Uterus (tissue), 4 donors: ENCODE results near the gene TMEM63B. TPM values are rescaled to one million over a fixed set of nuclear protein-coding genes. Genes with fewer than 3 reads are reported as not detected.
"Not testable (repeated sequence)": the region's sequence is repeated elsewhere in the genome, so short reads cannot be mapped to it uniquely, and the experiment has no call there.

Experiments used
- DNase-seq, 2 donors: peaks; one replicate each; pipeline ENCODE4 v3.0.0-alpha.2; 2019 to 2020
- H3K27ac ChIP-seq, 2 donors: fragments of 200-600 bp; sonication (generic); 1 replicate in 1 of 2; 2 replicates in 1 of 2; pipeline ENCODE4 v1.5.1; 2016 to 2018
- H3K27me3 ChIP-seq, 2 donors: fragments of 200-600 bp; sonication (generic); one replicate each; pipeline ENCODE4 v1.5.1; 2018 to 2019; ENCODE audit warnings: control low read depth in 1 of 2
- H3K36me3 ChIP-seq, 2 donors: fragments of 200-600 bp; sonication (generic); one replicate each; pipeline ENCODE4 v1.5.1; 2019; ENCODE audit warnings: control low read depth in 1 of 2
- H3K4me1 ChIP-seq, 2 donors: fragments of 200-600 bp; sonication (generic); one replicate each; pipeline ENCODE4 v1.5.1; 2018 to 2019; ENCODE audit warnings: control low read depth in 1 of 2
- H3K4me3 ChIP-seq, 2 donors: fragments of 200-600 bp; sonication (generic); 1 replicate in 1 of 2; 2 replicates in 1 of 2; pipeline ENCODE4 v1.5.1; 2018 to 2019; ENCODE audit warnings: mild to moderate bottlenecking in 1 of 2
- H3K9me3 ChIP-seq, 2 donors: fragments of 200-600 bp; sonication (generic); one replicate each; pipeline ENCODE4 v1.5.1; 2019; ENCODE audit warnings: control low read depth in 1 of 2
- POLR2A ChIP-seq, 2 donors: fragments of 450-650 bp; IDR thresholded peaks; one replicate each; pipeline ENCODE4 v1.6.1; 2016; ENCODE audit warnings: antibody characterized with exemption in 2 of 2, mild to moderate bottlenecking in 1 of 2, moderate library complexity in 1 of 2
- intact Hi-C: fragments of 100-400 bp; cut with DNase I; formaldehyde crosslinking; loops from one replicate; pipeline ENCODE4 v1.15.1; 2023; ENCODE audit warnings: low total_unique reads
- total RNA-seq, 4 donors: library from RNA; depleted of rRNA in 3 of 4; stranded (reverse); fragments of >200 nt in 3 of 4; gene quantifications; one replicate each; pipeline versions ENCODE4 v1.1.0 to v1.2.4, GENCODE V29; 2014 to 2023
- TF ChIP-seq, protein P1 (sequence below), 4 experiments: fragments of 200-600 bp in 2 of 4; fragments of 450-650 bp in 2 of 4; sonication (generic) in 2 of 4; IDR thresholded peaks; one replicate each; pipeline ENCODE4 v1.5.1; 2016 to 2019; ENCODE audit warnings: antibody characterized with exemption in 4 of 4, mild to moderate bottlenecking in 2 of 4, moderate library complexity in 1 of 4
- donor health status: DM: yes; HTN: yes; CAD: no.

Gene TMEM63B
- total RNA-seq, 4 donors from 2014 or later = 0.77 to 24.9 (median 15.4) TPM

DNA sequence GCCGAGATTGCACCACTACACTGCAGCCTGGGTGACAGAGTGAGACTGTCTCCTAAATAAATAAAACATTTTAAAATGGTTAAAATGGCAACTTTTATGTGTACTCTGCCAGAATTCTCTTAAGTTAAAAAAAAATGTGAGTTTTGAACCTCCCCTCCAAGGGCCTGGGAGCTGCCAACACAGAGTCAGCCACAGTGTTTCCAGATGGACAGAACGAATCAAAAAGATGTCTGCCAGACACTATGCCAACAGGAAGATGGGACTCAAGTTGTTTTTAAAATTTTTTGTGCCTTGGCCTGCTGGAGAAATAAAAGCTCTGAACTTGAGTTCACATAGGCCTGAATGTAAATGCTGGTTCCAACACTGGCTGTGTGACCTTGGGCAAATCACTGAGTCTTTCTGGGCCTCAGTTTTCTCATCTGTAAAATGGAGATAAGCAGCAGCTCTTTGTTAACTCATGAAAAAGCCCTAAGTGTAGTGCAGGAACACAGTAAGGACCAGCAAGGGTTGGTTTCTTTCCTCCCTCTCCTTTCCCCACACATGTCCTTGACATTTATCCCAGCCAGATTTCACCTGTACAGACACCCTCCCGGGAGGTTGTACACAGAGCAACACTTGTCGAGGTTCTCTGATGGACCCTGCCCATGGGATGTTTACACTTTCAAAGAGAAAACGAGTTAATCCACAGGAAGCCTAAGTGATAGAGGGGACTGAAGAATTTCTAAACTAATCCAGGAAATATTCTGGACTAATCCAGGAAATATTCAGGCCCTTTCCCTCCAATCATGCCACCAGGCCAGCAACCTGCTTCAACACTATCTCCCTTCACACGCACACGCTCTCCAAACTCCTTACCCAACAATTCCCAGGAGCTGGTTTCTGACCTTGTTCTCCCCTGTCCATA lies 35.1 kb upstream of the TMEM63B start:
- no peak for DNase-seq
- H3K9me3 ChIP-seq = no peaks in the 10 kb centered on the region
- TF ChIP-seq POLR2A (IDR thresholded peaks at IDR 0.05) = no peak
- TF ChIP-seq, protein P1, sequence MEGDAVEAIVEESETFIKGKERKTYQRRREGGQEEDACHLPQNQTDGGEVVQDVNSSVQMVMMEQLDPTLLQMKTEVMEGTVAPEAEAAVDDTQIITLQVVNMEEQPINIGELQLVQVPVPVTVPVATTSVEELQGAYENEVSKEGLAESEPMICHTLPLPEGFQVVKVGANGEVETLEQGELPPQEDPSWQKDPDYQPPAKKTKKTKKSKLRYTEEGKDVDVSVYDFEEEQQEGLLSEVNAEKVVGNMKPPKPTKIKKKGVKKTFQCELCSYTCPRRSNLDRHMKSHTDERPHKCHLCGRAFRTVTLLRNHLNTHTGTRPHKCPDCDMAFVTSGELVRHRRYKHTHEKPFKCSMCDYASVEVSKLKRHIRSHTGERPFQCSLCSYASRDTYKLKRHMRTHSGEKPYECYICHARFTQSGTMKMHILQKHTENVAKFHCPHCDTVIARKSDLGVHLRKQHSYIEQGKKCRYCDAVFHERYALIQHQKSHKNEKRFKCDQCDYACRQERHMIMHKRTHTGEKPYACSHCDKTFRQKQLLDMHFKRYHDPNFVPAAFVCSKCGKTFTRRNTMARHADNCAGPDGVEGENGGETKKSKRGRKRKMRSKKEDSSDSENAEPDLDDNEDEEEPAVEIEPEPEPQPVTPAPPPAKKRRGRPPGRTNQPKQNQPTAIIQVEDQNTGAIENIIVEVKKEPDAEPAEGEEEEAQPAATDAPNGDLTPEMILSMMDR (IDR thresholded peaks at IDR 0.05) = no peak
- H3K4me3 ChIP-seq = no peak overlapping the region
- intact Hi-C loops = no loop called here
- H3K36me3 ChIP-seq = no peaks in the 10 kb centered on the region
- H3K27me3 ChIP-seq = no peaks in the 10 kb centered on the region
- H3K27ac ChIP-seq = no peak overlapping the region
- H3K4me1 ChIP-seq = no peaks in the 10 kb centered on the region

DNA sequence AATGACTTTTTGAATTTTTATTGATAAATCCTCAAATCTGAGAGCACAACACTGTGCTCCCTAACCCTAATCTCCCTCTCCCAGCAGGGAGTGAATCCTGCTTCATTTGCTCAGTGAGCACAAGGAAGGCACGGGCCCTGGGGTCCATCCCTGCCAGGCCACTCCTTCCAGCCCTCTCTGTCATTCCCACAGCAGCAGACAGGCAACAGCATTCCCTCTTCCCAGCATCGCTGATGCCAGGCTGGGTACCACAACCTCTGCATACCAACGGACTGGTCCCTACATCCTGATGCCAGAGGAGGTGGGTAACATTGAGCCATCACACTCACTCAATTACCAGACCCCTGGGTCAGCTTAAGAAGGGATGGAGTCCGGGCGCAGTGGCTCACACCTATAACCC lies 34.3 kb upstream of the TMEM63B start:
- H3K27ac ChIP-seq = no peak overlapping the region
- intact Hi-C loops = no loop called here
- H3K27me3 ChIP-seq = no peaks in the 10 kb centered on the region
- no peak for TF ChIP-seq POLR2A (IDR thresholded peaks at IDR 0.05)
- TF ChIP-seq, protein P1 (IDR thresholded peaks at IDR 0.05) = no peak
- H3K4me1 ChIP-seq = no peaks in the 10 kb centered on the region
- no peak overlapping the region for H3K4me3 ChIP-seq
- no peaks in the 10 kb centered on the region for H3K36me3 ChIP-seq
- H3K9me3 ChIP-seq = no peaks in the 10 kb centered on the region
- DNase-seq = no peak

DNA sequence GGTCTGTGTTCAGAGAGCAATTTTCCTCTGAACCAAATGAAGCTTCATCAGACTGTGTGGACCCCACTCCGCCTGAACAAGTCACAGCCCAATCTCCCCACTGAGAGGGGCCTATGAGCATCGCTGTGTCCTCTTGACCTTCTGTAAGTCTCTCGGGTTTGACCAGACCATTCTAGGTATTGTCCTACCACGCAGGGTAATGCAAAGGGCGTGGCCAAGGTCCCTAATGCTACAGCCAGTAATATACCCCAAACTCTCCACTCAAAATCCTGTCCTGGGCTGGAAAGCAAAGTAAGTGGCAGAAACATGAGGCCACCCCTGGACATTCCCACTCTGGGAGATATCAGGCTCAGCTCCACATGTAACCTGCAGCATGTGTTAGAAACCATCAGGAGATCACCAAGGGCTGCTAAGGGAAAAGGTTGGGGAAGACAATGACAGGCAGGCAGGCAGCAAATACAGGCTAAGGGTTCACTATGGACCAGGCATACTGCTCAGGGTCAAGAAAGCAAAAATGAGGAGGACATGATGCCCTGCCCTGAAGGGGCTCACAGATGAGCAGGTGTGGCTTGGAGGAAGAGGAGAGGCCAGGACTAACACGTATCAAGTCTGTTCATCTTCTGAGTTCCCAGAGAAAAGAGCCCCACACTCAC lies 33.5 kb upstream of the TMEM63B start:
- TF ChIP-seq, protein P1 (IDR thresholded peaks at IDR 0.05) = no peak
- TF ChIP-seq POLR2A (IDR thresholded peaks at IDR 0.05) = no peak
- H3K27ac ChIP-seq = no peak overlapping the region
- no peak overlapping the region for H3K4me3 ChIP-seq
- H3K9me3 ChIP-seq = no peaks in the 10 kb centered on the region
- no peak for DNase-seq
- intact Hi-C loops = no loop called here
- H3K36me3 ChIP-seq = no peaks in the 10 kb centered on the region
- H3K4me1 ChIP-seq = no peaks in the 10 kb centered on the region
- no peaks in the 10 kb centered on the region for H3K27me3 ChIP-seq

DNA sequence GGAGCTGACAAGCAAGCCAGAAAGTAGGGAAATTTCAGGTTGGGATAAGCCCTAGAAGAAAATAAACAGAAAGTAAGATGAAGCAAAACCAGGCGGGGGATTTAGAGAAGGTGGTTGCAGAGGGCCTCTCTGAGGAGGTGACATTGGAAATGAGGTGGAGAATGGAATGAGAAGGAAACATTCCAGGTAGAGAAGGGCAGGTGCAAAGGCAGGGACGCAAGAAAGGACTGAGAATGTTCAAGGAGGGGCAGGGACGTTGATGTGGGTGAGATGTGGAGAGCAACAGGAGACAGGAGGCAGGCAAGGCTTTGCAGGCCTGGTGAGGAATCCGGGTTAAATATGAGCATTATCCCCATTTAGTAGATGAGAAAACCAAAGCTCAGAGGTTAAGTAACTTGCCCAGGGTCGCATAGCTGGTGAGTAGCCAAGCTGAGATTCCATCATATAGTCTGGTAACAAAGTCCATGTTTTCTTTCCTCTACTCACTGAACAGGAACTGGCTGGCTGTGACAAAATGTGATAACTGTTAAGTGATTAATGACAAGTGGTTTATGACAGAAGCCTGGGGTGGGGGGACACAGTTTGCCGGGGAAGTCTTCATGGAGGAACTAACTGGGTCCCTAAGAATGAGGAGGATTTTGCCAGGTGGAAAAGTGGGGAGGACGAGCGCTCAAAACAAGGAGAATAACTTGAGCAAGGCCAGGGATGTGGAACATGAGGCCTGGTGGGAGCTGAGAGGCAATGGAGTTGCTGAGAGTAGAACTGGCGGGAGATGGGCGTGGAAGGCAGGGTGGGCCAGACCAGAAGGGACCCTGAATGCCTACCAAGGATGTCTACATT lies 32.7 kb upstream of the TMEM63B start:
- Histone ChIP-seq H3K36me3 (no peaks in the 10 kb centered on the region), H3K4me3 (no peak overlapping the region), H3K27me3 (no peaks in the 10 kb centered on the region), H3K9me3 (no peaks in the 10 kb centered on the region), H3K4me1 (no peaks in the 10 kb centered on the region), H3K27ac (no peak overlapping the region)
- intact Hi-C loops = no loop called here
- no peak for DNase-seq
- no peak for TF ChIP-seq POLR2A (IDR thresholded peaks at IDR 0.05)
- TF ChIP-seq, protein P1 (IDR thresholded peaks at IDR 0.05) = no peak

DNA sequence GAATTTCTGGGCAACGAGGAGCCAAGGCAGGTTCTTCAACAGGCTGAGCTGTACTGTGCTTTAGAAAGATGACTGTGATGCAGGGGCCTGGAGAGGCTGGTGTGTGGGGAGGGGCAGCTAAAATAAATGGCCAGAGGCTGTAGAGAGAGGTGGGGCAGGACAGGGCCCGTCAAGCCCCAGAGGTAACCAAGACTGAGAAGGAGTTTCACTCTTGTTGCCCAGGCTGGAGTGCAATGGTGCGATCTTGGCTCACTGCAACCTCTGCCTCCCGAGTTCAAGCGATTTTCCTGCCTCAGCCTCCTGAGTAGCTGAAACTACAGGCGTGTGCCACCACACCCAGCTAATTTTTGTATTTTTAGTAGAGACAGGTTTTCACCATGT lies 32.1 kb upstream of the TMEM63B start:
- H3K9me3 ChIP-seq, H3K36me3 ChIP-seq, H3K27ac ChIP-seq, H3K4me3 ChIP-seq, H3K27me3 ChIP-seq, DNase-seq, intact Hi-C loops, H3K4me1 ChIP-seq: not testable (repeated sequence)
